NCI-H2029 (cell line): ENCODE measurements around the gene MASP1.
A peak's percentile ranks its signal among the peaks of the same experiment; 100 is the strongest.
"Not testable (repeated sequence)": the region's sequence is repeated elsewhere in the genome, so short reads cannot be mapped to it uniquely, and the experiment has no call there.

Experiments
- DNase-seq: peaks from one replicate; lab custom pipeline; 2025; lab: John Stamatoyannopoulos, UW

Gene MASP1

DNA sequence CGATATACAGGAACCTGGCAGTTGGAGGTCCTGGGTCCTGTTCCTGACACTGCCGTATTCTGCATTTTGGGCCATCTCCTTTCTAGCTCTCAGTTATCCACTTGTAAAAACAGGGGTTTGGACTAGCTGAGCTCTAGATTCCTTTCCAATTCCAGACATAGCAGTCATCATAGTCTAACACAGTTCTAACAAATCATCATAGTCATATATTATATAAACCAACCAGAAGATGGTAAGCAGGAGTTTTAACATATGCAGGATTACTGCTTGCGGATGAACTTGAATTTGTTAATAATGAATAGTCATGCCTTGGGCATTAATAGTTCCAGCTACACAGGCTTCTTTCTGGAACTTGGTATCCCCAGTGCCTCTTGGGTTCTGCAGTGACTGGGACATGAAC, 26.6 kb downstream of the MASP1 start:
- DNase-seq, result no peak

DNA sequence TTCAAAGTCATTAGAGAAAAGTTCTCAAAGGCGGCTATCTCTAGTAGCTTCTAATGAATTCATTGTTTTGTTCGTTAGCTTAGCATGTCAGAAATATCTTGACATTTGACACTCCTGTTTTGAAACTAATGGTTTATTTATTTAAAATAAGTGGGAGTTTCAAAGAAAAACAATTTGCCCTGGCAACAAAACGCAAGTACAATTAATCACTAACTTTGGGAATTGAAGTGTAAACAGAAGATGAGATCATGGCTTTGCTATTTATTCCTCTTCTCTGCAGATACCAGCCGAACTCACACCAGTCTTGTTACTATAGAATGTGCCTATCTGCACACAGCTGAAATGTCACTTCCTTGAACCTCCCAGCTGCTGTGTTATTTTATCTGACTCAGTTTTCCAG, 27.5 kb downstream of the MASP1 start:
- DNase-seq, result no peak

DNA sequence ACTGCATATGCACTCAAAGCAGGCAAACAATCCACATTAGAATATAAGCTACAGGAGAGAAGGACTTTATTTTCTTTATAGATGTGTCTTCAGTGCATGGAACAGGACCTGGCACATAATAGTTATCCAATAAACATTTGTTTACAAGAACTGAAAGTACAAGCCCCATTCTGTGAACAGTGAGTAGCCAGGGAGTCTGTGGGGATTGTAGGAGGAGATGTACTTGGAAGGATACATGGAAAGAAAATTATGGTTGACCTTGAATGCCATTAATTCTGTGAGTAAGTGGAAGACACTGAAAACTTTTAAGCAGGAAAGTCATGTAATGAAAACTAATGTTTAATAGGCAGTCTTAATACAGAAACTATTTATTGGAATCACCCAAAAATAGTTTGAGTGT, 28.3 kb downstream of the MASP1 start:
- no peak for DNase-seq

DNA sequence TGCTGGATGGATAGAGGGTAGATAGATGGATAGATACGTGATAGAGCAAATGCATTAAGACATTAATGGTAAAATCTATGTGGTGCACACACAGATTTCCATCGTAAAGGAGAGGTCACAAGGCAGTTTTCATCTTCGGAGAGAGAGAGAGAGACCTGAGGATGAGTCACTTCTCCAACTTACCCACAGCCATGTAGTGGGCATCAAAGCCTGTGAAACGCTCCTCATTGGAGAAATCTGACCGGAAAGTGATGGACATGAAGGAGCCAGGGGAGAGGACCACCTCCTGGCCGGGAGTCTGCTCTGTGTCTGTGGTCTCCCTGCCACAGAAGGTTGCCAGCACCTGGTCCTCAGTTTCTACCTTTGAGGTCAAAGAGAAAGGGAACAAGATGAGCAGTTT, 29.2 kb downstream of the MASP1 start:
- DNase-seq, result no peak

DNA sequence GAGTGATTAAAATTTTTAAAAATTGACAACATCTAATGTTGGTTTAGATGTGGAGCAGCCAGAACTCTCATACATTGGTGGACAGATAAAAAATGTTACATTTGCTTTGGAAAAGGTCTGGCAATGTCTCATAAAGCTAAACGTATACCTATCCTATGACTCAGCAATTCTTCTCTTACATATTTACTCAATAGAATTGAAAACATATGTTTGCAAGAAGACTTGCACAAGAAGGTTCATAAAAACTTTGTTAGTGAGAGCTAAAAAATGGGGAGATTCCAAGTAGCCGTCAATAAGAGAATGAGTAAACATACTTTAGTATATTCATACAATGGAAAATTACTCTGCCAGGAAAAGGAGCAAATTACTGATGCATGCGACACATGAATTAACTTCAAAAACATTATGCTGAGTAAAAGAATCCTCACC, 30.0 kb downstream of the MASP1 start:
- no peak for DNase-seq

DNA sequence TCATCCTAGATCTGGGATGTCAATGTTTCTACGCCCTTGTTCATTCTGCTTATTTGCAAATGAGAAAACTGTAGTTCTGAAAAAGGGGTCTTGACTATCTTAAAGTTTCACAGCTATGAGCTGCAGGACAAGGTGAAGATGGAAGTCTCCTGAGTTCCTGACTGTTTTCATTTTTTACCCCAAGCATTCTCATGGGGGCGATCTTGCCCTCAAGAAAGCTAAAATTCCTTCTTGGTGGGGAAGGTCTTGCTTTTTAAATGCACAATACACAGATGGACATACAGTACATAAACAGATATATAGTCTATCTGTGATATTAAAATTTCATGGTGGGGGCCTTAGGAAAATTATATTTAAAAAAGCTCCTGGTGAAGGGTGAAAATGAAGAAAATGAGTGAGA, 32.4 kb downstream of the MASP1 start:
- no peak for DNase-seq

DNA sequence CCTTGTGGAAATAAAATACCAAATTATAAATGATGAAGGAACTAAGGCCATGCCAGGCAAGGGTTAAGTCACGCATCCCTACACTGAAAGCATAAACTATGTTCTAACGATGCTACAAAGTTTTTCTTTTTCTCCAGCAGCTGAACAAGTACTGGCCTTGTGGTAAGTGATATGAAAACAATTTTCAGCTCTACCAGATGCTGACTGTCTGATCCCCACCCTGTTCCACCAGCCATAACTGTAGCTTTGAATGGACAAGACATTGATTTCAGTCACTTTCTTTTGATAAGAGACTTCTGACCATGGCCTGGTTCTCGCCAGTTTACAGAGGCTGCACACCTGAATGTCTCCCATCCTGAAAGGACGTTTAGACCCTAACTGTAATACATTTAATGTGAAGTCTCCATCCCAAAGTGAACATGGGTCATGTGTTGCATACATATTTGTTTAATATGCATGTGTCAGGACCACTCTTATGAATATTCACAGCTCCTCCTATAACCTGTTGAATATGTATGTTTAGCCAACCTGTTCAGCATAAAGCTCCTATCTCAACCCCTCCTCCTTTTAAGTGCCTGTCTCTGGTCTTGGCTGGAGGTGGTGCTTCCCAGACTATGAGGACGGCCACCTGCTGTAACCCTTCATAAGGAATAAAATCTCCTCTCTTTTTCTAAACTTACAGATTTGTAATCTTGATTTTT, 33.4 kb downstream of the MASP1 start:
- no peak for DNase-seq

DNA sequence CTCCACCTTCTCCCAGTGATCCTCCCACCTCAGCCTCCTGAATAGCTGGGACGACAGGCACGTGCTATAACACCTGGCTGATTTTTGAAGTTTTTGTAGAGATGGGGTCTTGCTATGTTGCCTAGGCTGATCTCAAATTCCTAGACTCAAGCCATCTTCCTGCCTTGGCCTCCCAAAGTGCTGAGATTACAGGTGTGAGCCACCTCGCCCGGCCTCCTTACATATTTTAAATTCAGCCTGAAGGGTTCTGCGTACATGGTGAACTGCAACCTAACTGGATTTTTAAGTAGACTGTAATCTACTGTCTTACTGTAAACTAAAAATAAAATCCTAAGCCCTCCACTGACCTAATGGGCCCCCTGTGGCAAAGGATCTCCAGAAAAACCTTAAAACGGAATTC, 34.1 kb downstream of the MASP1 start:
- DNase-seq, result no peak

DNA sequence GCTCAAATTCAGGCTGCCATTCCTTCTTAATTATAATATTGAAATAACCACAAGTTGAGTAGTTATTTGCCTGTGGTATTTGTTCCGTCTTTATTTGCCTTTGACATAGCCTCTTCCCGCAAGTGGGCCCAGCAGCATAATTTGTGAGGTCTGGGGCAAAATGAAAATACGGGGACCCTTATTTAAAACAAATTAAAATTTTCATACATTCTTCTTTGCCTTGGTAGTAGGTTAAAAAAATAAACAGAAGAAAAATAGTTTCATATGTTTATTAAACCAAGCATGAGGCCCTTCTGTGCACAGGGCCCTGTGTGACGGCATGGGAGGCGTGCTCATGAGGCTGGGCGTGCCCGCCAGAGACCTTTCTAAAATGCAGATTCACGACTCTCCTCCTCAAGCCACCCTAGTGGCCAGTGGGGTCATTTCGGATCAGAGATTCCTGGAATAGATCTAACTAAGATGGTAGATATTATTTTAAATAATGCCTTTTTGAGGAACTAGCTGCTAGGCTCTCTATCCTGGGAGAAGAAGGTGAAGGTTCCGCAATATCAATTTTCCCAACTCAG, 35.4 kb downstream of the MASP1 start:
- DNase-seq, result no peak

DNA sequence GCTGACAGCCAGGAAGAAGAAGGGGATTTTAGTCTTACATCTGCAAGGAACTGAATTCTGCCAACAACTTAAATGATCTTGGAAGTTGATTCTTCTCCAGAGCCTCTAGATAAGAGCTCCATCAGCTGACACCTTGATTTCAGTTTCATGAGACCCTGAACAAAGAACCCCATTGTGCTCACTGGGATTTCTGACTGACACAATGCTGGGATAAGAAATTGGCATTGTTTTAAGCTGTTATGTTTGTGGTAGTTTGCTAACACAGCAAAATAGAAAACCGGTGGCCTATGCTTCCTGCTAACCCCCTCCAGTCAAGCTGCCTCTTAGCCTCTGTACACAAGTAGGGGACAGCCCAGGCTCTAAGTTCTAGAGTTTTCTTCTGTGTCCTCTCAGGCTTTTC, 36.2 kb downstream of the MASP1 start:
- no peak for DNase-seq

DNA sequence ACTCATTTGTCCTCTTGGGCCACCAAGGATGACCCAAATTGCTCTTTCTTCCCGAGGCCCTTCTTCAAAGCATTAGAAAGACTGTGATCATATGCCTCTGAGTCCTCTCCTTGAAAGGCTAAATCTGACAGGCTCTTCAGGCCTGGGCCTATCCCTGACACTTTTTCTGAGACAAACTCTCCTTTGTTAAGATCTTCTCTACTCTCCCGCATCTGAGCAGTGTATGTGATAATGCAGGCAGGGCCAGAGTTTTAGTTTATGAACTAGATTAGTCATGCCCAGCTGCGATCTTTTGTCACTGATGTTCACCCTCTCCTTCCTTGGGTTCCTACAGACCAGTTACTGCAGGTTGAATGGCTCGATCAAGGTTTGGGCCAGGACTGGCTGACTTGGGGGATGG, 39.2 kb downstream of the MASP1 start:
- DNase-seq, result no peak

DNA sequence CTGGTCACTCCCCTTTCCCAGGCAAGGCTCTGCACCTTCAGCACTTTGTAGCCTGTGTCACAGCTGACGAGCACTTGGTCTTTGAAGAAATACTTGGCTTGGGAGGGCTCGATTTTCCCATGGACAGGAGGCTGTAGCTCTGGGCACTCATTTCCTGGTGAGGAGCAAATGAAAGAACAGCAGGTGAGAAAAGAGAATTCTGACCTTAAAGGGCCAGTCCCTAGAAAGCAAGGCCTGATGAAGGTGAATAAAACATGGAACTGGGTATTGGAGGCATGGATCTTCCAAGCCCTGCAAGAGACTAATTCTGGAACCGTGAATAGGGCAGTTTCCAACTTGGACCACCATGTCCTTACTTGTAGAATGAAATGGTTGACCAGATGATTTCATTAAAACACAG, 39.9 kb downstream of the MASP1 start:
- no peak for DNase-seq

DNA sequence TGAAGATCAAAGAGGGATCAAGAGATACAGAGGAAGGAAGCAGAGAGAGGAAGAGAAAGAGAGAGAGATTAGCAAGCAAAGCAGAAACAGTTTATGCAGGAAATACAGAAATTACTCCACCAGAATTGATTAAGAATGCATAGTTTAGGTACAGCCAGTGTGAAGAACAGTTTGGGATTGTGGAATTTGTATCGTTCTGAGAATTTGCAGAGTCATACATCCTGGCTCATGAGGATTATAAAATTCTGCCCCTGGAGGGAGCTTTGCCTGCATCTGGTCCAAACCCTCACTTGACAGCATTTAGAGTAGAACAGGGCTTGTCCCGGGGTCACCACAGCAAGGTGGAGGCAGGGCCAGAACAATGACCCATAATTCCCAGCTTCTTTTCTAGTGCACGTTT, 44.1 kb downstream of the MASP1 start:
- no peak for DNase-seq

DNA sequence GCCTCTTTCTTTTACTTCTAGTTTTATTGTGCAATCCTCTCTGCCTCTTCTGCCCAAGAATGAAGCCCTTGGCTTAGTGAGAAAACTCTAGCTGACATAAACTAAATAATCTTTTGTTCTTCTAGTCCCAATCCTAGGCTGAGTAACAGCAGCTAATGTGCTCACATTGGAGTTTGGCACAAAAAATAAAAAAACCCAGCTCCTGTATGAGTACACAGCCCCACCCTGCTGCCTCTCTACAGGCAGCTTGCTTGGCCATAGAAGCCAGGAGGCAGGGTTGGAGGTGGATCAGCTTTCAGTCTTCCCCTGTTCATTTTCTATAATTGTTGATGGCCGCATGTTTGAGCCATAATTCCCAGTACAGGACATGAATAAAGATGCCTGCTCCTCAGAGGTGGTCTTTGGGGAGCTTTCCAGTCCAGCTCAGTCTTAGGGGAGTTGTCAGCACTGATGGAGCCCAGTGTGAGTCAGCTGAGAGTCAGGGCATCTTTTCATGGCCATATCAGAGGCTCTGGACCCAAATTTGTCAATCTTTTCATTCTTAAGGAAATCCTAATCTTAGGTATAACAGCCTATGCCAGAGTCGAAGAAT, 47.5 kb downstream of the MASP1 start:
- no peak for DNase-seq

DNA sequence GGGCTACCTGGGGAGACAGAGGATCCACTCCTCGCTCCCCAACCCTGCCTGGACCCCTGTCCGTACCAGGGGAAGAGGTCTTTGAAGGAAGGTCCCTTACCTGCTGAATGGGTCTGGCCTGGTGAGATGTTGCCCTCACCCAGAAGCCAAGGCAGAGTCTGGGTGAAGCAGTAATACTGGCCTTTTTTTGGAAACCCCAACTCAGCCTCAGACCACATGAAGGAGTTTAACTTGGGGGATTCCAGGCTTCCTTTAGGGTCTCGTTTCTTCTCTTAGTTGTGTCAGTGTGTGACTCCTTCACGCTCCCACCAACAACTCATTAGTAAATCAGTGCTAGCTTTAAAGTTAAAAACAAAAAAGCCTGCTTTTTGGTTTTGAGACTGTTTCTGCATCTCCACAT, 48.6 kb downstream of the MASP1 start:
- DNase-seq, result no peak

DNA sequence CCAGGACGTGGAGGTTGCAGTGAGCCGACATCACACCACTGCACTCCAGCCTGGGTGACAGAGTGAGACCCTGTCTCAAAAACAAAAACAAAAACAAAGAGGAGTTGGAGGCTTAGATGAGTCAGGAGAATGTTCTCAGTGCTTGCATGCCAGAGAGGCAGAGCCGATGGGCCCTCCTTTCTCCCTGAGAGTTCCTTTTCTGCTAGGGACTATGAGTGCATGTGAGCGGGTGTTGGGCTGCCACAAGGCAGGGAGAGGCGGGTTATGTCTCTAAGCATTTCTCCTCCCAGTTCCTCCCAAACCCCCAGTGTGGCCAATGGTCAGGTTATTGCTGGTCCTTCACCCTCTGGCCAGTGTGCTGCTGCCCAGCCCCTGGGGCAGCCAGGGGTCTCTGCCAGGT, 49.1 kb downstream of the MASP1 start:
- no peak for DNase-seq

DNA sequence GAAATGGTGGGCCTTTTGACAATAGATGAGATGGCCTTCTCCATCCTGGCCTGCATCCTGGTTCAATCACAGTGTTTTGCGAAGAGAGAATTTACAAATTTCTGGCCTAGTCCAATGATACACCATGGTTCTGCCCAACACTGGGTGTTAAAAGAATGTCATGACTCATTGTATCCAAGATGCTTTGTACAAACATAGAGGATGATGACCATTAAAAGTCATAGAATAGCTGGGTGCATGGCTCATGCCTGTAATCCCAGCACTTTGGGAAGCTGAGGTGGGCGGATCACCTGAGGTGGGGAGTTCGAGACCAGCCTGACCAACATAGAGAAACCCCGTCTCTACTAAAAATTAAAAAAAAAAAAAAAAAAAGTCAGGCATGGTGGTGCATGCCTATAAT, 52.7 kb downstream of the MASP1 start:
- DNase-seq, result not testable (repeated sequence)

DNA sequence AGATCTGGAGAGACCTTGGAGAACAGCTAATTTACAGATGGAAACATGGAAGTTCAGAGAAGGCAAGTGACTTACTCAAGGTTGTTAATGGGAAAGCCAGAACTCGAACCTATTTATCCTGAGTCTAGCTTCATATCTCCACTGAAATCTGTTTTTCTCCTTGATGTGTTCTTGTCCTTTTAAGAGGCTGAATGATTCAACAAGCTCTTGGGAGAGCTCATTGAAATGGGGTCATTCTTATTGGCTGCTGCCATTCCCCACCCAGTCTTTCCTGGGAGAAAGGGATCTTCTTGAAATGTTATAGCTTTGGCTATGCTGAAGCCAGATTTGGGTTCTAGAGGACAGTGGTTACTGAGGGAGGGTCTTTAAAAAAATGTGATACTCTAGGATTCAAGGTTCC, 53.3 kb downstream of the MASP1 start:
- no peak for DNase-seq

DNA sequence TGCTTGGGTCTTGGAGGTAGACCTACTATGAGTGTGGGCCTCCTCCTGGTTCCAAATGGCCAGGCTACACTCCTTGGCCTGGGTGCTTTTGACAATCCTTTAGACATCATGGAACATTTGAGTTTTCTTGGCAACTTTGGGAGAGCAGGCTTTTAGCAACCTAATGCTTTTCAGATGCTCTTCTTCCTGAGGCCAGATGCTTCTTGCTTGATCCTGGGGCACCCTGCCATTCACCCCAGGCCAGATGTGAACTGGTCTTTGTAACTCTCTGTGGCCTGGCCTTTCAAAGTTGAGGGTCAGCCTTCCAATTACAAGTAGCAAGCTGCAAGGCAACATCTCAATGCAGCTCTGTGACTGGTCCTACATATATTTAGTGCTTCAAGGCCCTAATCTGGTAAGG, 53.8 kb downstream of the MASP1 start:
- no peak for DNase-seq

DNA sequence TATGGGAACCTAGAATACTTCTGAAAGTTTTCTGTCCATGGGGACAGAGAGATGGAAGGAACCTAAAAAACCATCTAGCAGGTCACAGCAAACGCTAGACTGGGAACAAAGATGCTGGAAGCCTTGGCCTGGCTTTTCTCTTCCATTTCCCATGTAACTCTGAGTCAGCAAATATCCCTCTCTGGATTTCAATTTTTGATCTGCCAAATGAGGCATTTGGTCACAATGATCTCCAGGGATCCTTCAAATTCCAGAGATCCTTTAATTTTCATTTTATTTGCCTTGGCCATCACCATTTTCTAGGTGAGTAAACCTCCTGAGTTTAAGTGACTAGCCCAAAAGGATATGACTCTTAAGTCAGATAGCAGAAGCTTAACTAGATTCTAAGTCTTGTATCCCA, 54.6 kb downstream of the MASP1 start:
- DNase-seq, result no peak

DNA sequence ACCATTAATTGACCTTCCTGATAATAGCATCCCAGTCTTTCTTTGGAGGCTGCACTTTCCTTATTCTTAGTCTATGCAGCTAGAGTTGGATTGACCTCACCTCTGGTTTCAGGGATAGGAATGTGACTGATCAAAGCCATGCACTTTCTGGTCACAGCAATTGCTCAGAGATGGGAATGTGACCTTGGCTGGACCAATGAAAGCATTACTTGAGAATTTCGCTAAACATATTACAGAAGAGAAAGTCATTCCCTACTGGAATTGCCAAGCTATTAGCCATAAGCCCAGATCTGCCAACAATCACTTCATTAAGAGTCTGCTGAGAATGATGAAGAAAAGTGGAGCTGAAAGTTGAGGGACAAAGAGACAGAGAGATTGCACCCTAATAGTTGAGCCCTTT, 61.5 kb downstream of the MASP1 start:
- DNase-seq, result no peak

DNA sequence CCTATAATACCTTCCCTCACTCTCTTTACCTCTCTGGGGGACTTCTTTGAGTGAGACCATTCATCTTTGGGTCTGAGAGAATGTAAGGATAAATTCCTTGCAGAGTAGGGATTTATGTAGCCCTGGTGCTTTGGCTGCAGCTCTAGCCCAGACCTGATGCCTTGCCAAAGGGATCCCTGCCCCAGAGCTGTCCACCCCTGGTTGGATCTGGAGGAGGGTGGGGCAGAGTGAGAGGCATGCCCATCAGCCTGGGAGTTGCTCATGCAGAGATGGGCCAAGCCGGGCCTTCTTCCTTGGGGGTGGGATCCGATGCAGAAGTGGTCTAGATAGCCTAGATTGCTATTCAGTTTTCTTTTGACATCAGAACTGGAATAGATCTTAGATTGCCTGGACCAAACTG, 62.8 kb downstream of the MASP1 start:
- DNase-seq, result no peak

DNA sequence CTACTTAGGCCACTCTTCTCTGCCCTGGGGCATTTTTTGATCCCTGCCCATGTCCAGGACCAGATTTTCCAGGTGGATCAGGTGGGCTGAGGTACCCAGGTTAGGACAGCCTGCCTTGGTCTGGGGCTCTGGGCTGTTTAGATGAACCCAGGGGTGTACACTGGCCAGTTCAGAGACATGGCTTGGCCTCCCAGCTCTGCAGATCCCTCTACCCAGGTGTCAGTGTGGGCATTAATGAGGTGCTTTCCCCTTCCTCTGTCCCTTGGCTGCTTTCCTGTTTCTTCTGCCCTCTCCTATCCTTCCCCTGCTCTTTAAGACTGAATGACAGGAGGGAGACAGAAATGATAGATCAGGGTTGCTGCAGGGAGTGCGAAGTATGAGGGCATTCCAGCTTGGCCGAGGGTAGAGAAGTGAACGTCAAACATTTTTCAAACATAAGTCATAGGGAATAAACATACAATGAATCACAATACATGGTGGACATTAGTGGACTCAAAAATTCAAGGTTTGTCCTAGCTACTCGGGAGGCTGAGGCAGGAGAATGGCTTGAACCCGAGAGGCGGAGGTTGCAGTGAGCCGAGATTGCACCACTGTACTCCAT, 63.8 kb downstream of the MASP1 start:
- no peak for DNase-seq

DNA sequence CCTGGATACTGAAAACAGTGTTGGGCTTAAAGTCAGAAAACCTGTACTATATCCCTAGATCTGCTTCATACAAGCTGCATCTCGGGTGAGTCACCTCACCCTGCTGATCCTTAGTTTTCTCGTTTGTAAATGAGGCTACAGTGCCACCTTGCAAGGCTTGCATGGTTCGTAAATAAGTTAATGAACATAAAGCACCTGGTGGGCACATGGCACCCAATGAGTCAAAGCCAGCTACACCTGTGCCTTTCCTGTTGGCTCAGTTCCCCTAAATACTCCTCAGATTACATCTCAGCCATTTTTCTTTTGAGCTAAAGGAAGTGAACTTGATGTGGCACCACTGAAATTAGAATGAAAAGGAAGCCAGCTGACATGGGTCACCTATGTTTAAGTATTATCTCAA, 67.7 kb downstream of the MASP1 start:
- peak; percentile 28 for DNase-seq
